A549 (cell line): ENCODE measurements around the gene DST.

Source experiments
- BHLHE40 ChIP-seq: IDR thresholded peaks from 2 replicates; pipeline ENCODE4 v1.6.1; 2012; ENCODE audit warnings: low read depth, low read length, inconsistent platforms
- CBX2 ChIP-seq: fragments of 200-600 bp; sonication (generic); IDR thresholded peaks from 2 replicates; pipeline ENCODE4 v1.6.1; 2016; ENCODE audit warnings: low read depth, mild to moderate bottlenecking, borderline replicate concordance
- CEBPB ChIP-seq, 2 experiments: fragments of >200 bp in 1 of 2; sonication (Bioruptor Twin) in 1 of 2; formaldehyde crosslinking in 1 of 2; IDR thresholded peaks; 2 replicates each; pipeline ENCODE4 v1.6.1; 2012 to 2016
- CTCF ChIP-seq: fragments of >200 bp; sonication (Bioruptor Twin); formaldehyde crosslinking; IDR thresholded peaks from 3 replicates; pipeline ENCODE4 v1.5.1; 2016
- ELK1 ChIP-seq: fragments of 150-350 bp; IDR thresholded peaks from 2 replicates; pipeline ENCODE4 v1.6.1; 2014; ENCODE audit warnings: low read depth, mild to moderate bottlenecking, low read length
- EP300 ChIP-seq, 2 experiments: fragments of >200 bp; sonication (Bioruptor Twin); formaldehyde crosslinking; IDR thresholded peaks; 2 replicates in 1 of 2; 3 replicates in 1 of 2; pipeline ENCODE4 v1.6.1; 2016 to 2017
- FOSL2 ChIP-seq, 2 experiments: fragments of 450-650 bp in 1 of 2; fragments of >200 bp in 1 of 2; sonication (Bioruptor Twin) in 1 of 2; formaldehyde crosslinking; IDR thresholded peaks; 2 replicates each; pipeline versions ENCODE4 v1.5.0 to v1.6.1; 2016 to 2020; ENCODE audit warnings: mild to moderate bottlenecking in 1 of 2, moderate library complexity in 1 of 2
- POLR2A ChIP-seq: IDR thresholded peaks from 2 replicates; pipeline ENCODE4 v1.6.1; 2012; ENCODE audit warnings: mild to moderate bottlenecking, low read length
- RAD21 ChIP-seq, 2 experiments: fragments of >200 bp in 1 of 2; sonication (Bioruptor Twin) in 1 of 2; formaldehyde crosslinking in 1 of 2; IDR thresholded peaks in 1 of 2; conservative IDR thresholded peaks in 1 of 2; 2 replicates in 1 of 2; 3 replicates in 1 of 2; pipeline ENCODE4 v1.6.1; 2012 to 2018; ENCODE audit warnings: inconsistent platforms in 1 of 2
- RCOR1 ChIP-seq: fragments of 150-350 bp; IDR thresholded peaks from 2 replicates; pipeline ENCODE4 v1.6.1; 2014; ENCODE audit warnings: antibody characterized with exemption, low read length, low read depth
- RNF2 ChIP-seq: fragments of 200-600 bp; sonication (generic); IDR thresholded peaks from 2 replicates; pipeline ENCODE4 v1.6.1; 2016; ENCODE audit warnings: low read depth, mild to moderate bottlenecking, antibody characterized with exemption, moderate library complexity, borderline replicate concordance

- TF ChIP-seq FOSL2 (IDR thresholded peaks at IDR 0.05) (no peak), FOSL2 (CRISPR knock-in tag; IDR thresholded peaks at IDR 0.05) (no peak), CTCF (no peak), RNF2 (no peak), POLR2A (no peak), RAD21 (conservative IDR thresholded peaks at IDR 0.05 in 1 of 2, IDR thresholded peaks at IDR 0.05 in 1 of 2) (no peak), CEBPB (IDR thresholded peaks at IDR 0.05) (no peak), EP300 (IDR thresholded peaks at IDR 0.05) (no peak), CBX2 (no peak), RCOR1 (no peak), BHLHE40 (no peak), ELK1 (no peak)
Observed at GRCh38 chr6:56640374-56640773, 2.3 kb downstream of the DST start.
